H1 (cell line): ENCODE measurements around the gene FBXO8. TPM values are rescaled to one million over a fixed set of nuclear protein-coding genes. Genes with fewer than 3 reads are reported as not detected.

Experiments used
- CTCF ChIA-PET: fragments of 300-600 bp; sonication (Branson Sonifier 250); formaldehyde crosslinking; loops from one replicate; lab custom pipeline; 2021; ENCODE audit not compliant: partially characterized antibody; lab: Charles Lee
- POLR2A ChIA-PET: fragments of 300-600 bp; sonication (Branson Sonifier 250); formaldehyde crosslinking; loops from one replicate; lab custom pipeline; 2021; ENCODE audit warnings: inconsistent platforms; ENCODE audit not compliant: partially characterized antibody; lab: Charles Lee
- DNase-seq, 2 experiments: peaks; one replicate each; pipeline versions ENCODE4 v3.0.0 to v3.0.0-alpha.2; 2010 to 2022; ENCODE audit warnings: low spot score in 2 of 2, low read depth in 1 of 2, mixed read lengths in 1 of 2
- FAIRE-seq: peaks from 2 replicates; lab custom pipeline; 2011; peaks lifted over from hg19 to GRCh38; lab: Jason Lieb, UNC
- H2AFZ ChIP-seq: 2 replicates; pipeline ENCODE4 v1.8.1; 2012; ENCODE audit warnings: low read length, inconsistent platforms
- H2AK5ac ChIP-seq: 2 replicates; pipeline ENCODE4 v1.6.1; 2013; ENCODE audit warnings: low read depth, low read length
- H2BK120ac ChIP-seq: replicated peaks from 2 replicates; pipeline ENCODE3; 2013; ENCODE audit warnings: low read depth, low read length, inconsistent platforms
- H2BK12ac ChIP-seq: 2 replicates; pipeline ENCODE4 v1.6.1; 2013; ENCODE audit warnings: low read depth, low read length
- H2BK15ac ChIP-seq: 2 replicates; pipeline ENCODE4 v1.6.1; 2013; ENCODE audit warnings: low read length
- H2BK20ac ChIP-seq: 2 replicates; pipeline ENCODE4 v1.6.1; 2013; ENCODE audit warnings: low read length
- H2BK5ac ChIP-seq: 2 replicates; pipeline ENCODE4 v1.6.1; 2013; ENCODE audit warnings: low read depth, low read length
- H3K14ac ChIP-seq: 2 replicates; pipeline ENCODE4 v1.6.1; 2013; ENCODE audit warnings: inconsistent platforms; ENCODE audit not compliant: insufficient read length
- H3K18ac ChIP-seq: 2 replicates; pipeline ENCODE4 v1.6.1; 2013; ENCODE audit warnings: low read length; ENCODE audit errors: extremely low read depth
- H3K23ac ChIP-seq: 2 replicates; pipeline ENCODE4 v1.6.1; 2013; ENCODE audit warnings: inconsistent platforms; ENCODE audit not compliant: insufficient read length
- H3K23me2 ChIP-seq: 2 replicates; pipeline ENCODE4 v1.6.1; 2013; ENCODE audit warnings: low read depth, low read length
- H3K27ac ChIP-seq: 2 replicates; pipeline ENCODE4 v1.6.1; 2011; ENCODE audit warnings: low read depth, low read length, inconsistent platforms
- H3K27me3 ChIP-seq, 4 experiments: replicated peaks in 1 of 4; 1 replicate in 1 of 4; 2 replicates in 3 of 4; pipeline versions ENCODE4 v1.6.1 to v1.8.1; 2011 to 2013; ENCODE audit warnings: low read length in 3 of 4, mild to moderate bottlenecking in 3 of 4, inconsistent platforms in 2 of 4, mixed read lengths in 2 of 4, moderate library complexity in 1 of 4; ENCODE audit not compliant: control insufficient read depth in 3 of 4, insufficient read depth in 3 of 4; ENCODE audit errors: extremely low read depth in 1 of 4
- H3K36me3 ChIP-seq, 4 experiments: 2 replicates each; pipeline versions ENCODE4 v1.6.1 to v1.8.1; 2011 to 2013; ENCODE audit warnings: mild to moderate bottlenecking in 4 of 4, low read length in 3 of 4, moderate library complexity in 2 of 4, control low read depth in 1 of 4, inconsistent platforms in 1 of 4; ENCODE audit not compliant: insufficient read depth in 4 of 4, control insufficient read depth in 2 of 4
- H3K4ac ChIP-seq: replicated peaks from 2 replicates; pipeline ENCODE3; 2013; ENCODE audit warnings: low read length, low read depth, mixed read lengths, inconsistent platforms; ENCODE audit not compliant: insufficient read length
- H3K4me1 ChIP-seq, 4 experiments: replicated peaks in 1 of 4; 1 replicate in 1 of 4; 2 replicates in 3 of 4; pipeline versions ENCODE4 v1.6.1 to v1.8.1; 2011 to 2013; ENCODE audit warnings: low read length in 3 of 4, inconsistent platforms in 2 of 4, mixed read lengths in 1 of 4; ENCODE audit not compliant: insufficient read depth in 4 of 4, control insufficient read depth in 3 of 4
- H3K4me2 ChIP-seq, 2 experiments: 2 replicates each; pipeline versions ENCODE4 v1.6.1 to v1.8.1; 2011 to 2013; ENCODE audit warnings: low read depth in 2 of 2, low read length in 2 of 2, control low read depth in 1 of 2, inconsistent platforms in 1 of 2, mild to moderate bottlenecking in 1 of 2; ENCODE audit not compliant: insufficient read depth in 1 of 2
- H3K4me3 ChIP-seq, 4 experiments: fragments of 200-600, 300-600 bp in 1 of 4; sonication (generic), shearing (Covaris generic), sonication (Bioruptor Twin) in 1 of 4; 2 replicates each; pipeline versions ENCODE4 v1.5.1 to v1.8.1; 2011 to 2016; ENCODE audit warnings: low read length in 4 of 4, low read depth in 3 of 4, control low read depth in 2 of 4, inconsistent platforms in 2 of 4, mild to moderate bottlenecking in 2 of 4, mixed read lengths in 1 of 4, moderate library complexity in 1 of 4; ENCODE audit not compliant: insufficient read depth in 2 of 4; ENCODE audit errors: extremely low read depth in 1 of 4
- H3K56ac ChIP-seq: replicated peaks from 2 replicates; pipeline ENCODE3; 2013; ENCODE audit warnings: low read depth, mild to moderate bottlenecking, mixed read lengths, low read length, inconsistent platforms; ENCODE audit not compliant: insufficient read length
- H3K79me1 ChIP-seq: 2 replicates; pipeline ENCODE4 v1.6.1; 2013; ENCODE audit warnings: low read depth, low read length, control low read depth
- H3K79me2 ChIP-seq, 2 experiments: 2 replicates each; pipeline versions ENCODE4 v1.6.1 to v1.8.1; 2012 to 2013; ENCODE audit warnings: low read length in 2 of 2, mild to moderate bottlenecking in 2 of 2, inconsistent platforms in 1 of 2; ENCODE audit not compliant: insufficient read depth in 2 of 2, control insufficient read depth in 1 of 2
- H3K9ac ChIP-seq, 4 experiments: replicated peaks in 1 of 4; 1 replicate in 1 of 4; 2 replicates in 3 of 4; pipeline versions ENCODE4 v1.6.1 to v1.8.1; 2011 to 2013; ENCODE audit warnings: low read depth in 3 of 4, low read length in 3 of 4, control low read depth in 2 of 4, mild to moderate bottlenecking in 2 of 4, moderate library complexity in 2 of 4, inconsistent platforms in 1 of 4; ENCODE audit errors: extremely low read depth in 1 of 4
- H3K9me3 ChIP-seq, 2 experiments: 2 replicates each; pipeline versions ENCODE4 v1.6.1 to v1.8.1; 2012 to 2013; ENCODE audit warnings: mild to moderate bottlenecking in 2 of 2, moderate library complexity in 2 of 2, control low read depth in 1 of 2, inconsistent platforms in 1 of 2, low read depth in 1 of 2, low read length in 1 of 2, mixed read lengths in 1 of 2; ENCODE audit not compliant: insufficient read depth in 2 of 2
- H4K20me1 ChIP-seq, 2 experiments: replicated peaks in 1 of 2; 2 replicates each; pipeline versions ENCODE3 to v1.8.1; 2011 to 2013; ENCODE audit warnings: inconsistent platforms in 2 of 2, low read length in 2 of 2, mild to moderate bottlenecking in 1 of 2; ENCODE audit not compliant: insufficient read depth in 2 of 2, control insufficient read depth in 1 of 2
- H4K5ac ChIP-seq: 2 replicates; pipeline ENCODE4 v1.6.1; 2013; ENCODE audit warnings: low read length, low read depth, mixed read lengths, inconsistent platforms; ENCODE audit not compliant: insufficient read length
- H4K8ac ChIP-seq: 2 replicates; pipeline ENCODE4 v1.8.0; 2013; ENCODE audit warnings: mild to moderate bottlenecking, moderate library complexity, low read length, inconsistent platforms; ENCODE audit not compliant: insufficient read depth; ENCODE audit errors: extremely low read depth
- H4K91ac ChIP-seq: replicated peaks from 2 replicates; pipeline ENCODE3; 2013; ENCODE audit warnings: low read length, mixed read lengths, inconsistent platforms; ENCODE audit not compliant: insufficient read length
- BCL11A ChIP-seq, 2 experiments: IDR thresholded peaks; one replicate each; pipeline ENCODE4 v1.6.1; 2011; ENCODE audit warnings: low read depth in 2 of 2, low read length in 2 of 2, mild to moderate bottlenecking in 2 of 2
- CBX8 ChIP-seq: fragments of 300-800, 300-1000 bp; sonication (generic); IDR thresholded peaks from 2 replicates; pipeline ENCODE4 v1.7.1; 2016; ENCODE audit warnings: low read depth, low read length, borderline replicate concordance
- CHD1 ChIP-seq: IDR thresholded peaks from 2 replicates; pipeline ENCODE4 v1.6.1; 2012; ENCODE audit warnings: low read depth, low read length, improper control_type of control experiment
- CTBP2 ChIP-seq: IDR thresholded peaks from 2 replicates; pipeline ENCODE4 v1.7.0; 2011; ENCODE audit warnings: borderline replicate concordance, mild to moderate bottlenecking, moderate library complexity, mixed read lengths, low read length; ENCODE audit not compliant: insufficient read depth, insufficient read length
- CTCF ChIP-seq, 3 experiments: IDR thresholded peaks; 1 replicate in 2 of 3; 2 replicates in 1 of 3; pipeline versions ENCODE4 v1.5.1 to v1.6.1; 2011; ENCODE audit warnings: low read length in 3 of 3, mild to moderate bottlenecking in 3 of 3, inconsistent platforms in 2 of 3, low read depth in 1 of 3, moderate library complexity in 1 of 3; ENCODE audit not compliant: insufficient read depth in 1 of 3; ENCODE audit errors: control extremely low read depth in 1 of 3
- SP1 ChIP-seq: IDR thresholded peaks from 2 replicates; pipeline ENCODE4 v1.6.1; 2011; ENCODE audit warnings: low read depth, low read length
- SRF ChIP-seq: IDR thresholded peaks from 2 replicates; pipeline ENCODE4 v1.6.1; 2011; ENCODE audit warnings: mild to moderate bottlenecking, low read depth, low read length, moderate library complexity
- WGBS, 2 experiments: shearing (Covaris generic) in 1 of 2; methylation state at CpG; one replicate each; pipeline versions ENCODE4 v1.1.6 to v1.1.7; 2013 to 2015; ENCODE audit warnings: low lambda C conversion rate in 2 of 2, mixed read lengths in 2 of 2, inconsistent platforms in 1 of 2, low coverage in 1 of 2, missing lambda C conversion rate in 1 of 2; ENCODE audit not compliant: insufficient replicate concordance in 2 of 2, insufficient coverage in 1 of 2, insufficient read length in 1 of 2; ENCODE audit errors: extremely low coverage in 1 of 2, missing lambda C conversion rate in 1 of 2; 5-methylcytosine and 5-hydroxymethylcytosine counted together
- polyA plus RNA-seq, 7 experiments: library from polyadenylated mRNA; depleted of rRNA in 3 of 7; stranded (reverse) in 5 of 7; unstranded in 2 of 7; fragments of >200 nt in 5 of 7; fragments of 200-250 nt in 2 of 7; gene quantifications; 1 replicate in 5 of 7; 2 replicates in 1 of 7; 4 replicates in 1 of 7; pipeline versions ENCODE4 v1.2.1 to v1.2.3, GENCODE V29; 2011 to 2013; ENCODE audit warnings: missing spikeins in 2 of 7, mixed read lengths in 2 of 7
- total RNA-seq: library from RNA; stranded (reverse); fragmentation: NEBNext Ultra II Directional; extraction: Animal tissue kit (Norgen Biotek cat#: 25700); gene quantifications from 2 replicates; pipeline ENCODE4 v1.2.1, GENCODE V29; 2021

Gene FBXO8
- total and polyA plus RNA-seq, 2 of the 8 experiments (the other 6 are each of a cell fraction or from before 2014, with no cell fraction given) = 5.1 to 7.5 TPM

DNA sequence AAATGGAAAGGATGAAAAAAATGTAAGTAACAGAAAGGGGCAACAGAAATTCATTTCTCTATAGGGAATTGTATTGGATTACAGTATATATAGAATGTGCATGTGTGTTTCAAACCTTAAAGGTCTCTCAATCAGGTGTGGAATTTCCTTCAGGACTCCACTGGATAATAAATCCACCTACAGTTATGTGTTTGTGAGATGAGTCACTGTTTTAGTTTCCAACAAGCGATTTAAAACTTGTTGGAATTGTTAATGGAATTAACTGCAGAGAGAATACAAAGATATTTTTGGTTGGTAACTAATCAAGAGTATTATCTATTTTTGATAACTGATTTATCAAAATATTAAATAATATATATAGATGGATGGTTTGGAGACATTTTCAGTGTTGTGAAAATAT is 33.1 kb upstream of the FBXO8 start:
- CTCF ChIA-PET = interaction anchor here (1.0 kb wide), 1 partner anchor 18 kb away, joined by 3 read pairs; no protein-coding TSS in a partner anchor
- H3K79me1 ChIP-seq = no peaks in the 10 kb centered on the region
- TF ChIP-seq CBX8 = no peak
- TF ChIP-seq SP1 = no peak
- TF ChIP-seq CHD1 = no peak
- TF ChIP-seq CTBP2 = no peak
- no peak for TF ChIP-seq SRF
- no peak for TF ChIP-seq BCL11A (IDR thresholded peaks at IDR 0.05; ENCODE audit: low read depth in 2 of 2, low read length in 2 of 2)
- no peak for TF ChIP-seq CTCF (IDR thresholded peaks at IDR 0.05; ENCODE audit: control extremely low read depth in 1 of 3, insufficient read depth in 1 of 3, low read depth in 1 of 3, low read length in 3 of 3)
- TF ChIP-seq, all 59 proteins: peak for 0

More for the DNA sequence above, 33.1 kb upstream of the FBXO8 start:
- Histone ChIP-seq H3K14ac (no peak overlapping the region), H3K23ac (no peak overlapping the region), H2BK120ac (no peak overlapping the region), H3K36me3 (peaks cover 0 to 13% (median 0%) of the 10 kb centered on the region in 4 experiments; a peak in 2 of 8 replicates), H4K91ac (no peak overlapping the region), H3K56ac (no peak overlapping the region), H3K4me1 (no peaks in the 10 kb centered on the region), H2BK20ac (no peak overlapping the region), H2BK15ac (no peak overlapping the region), H2AFZ (no peak overlapping the region), H2BK5ac (no peak overlapping the region), H3K9me3 (no peaks in the 10 kb centered on the region), H2AK5ac (no peak overlapping the region), H3K4me3 (no peak overlapping the region), H3K79me2 (no peaks in the 10 kb centered on the region), H3K18ac (no peak overlapping the region), H4K8ac (no peak overlapping the region), H4K5ac (no peak overlapping the region), H3K4me2 (no peak overlapping the region), H4K20me1 (no peaks in the 10 kb centered on the region), H3K4ac (no peak overlapping the region), H3K23me2 (no peaks in the 10 kb centered on the region), H3K27ac (no peak overlapping the region), H2BK12ac (no peak overlapping the region), H3K27me3 (no peaks in the 10 kb centered on the region), H3K9ac (no peak overlapping the region)
- 89% methylated on average over 1 of the region's 1 CpG; no CpG with 5 or more reads in 1 of the 2 experiments for WGBS, 2 experiments
- POLR2A ChIA-PET = no interaction called here
- no peak for DNase-seq
- FAIRE-seq = no peak
